MM.1S (cell line): Measurements from ENCODE around the gene SLC35E4.

ENCODE experiments used
- CTCF ChIP-seq: fragments of 300-600 bp; sonication (generic); IDR thresholded peaks from 2 replicates; pipeline ENCODE4 v1.5.1; 2016; ENCODE audit warnings: antibody characterized with exemption, low read length, mixed read lengths
- EZH2 ChIP-seq: fragments of 300-600 bp; sonication (generic); optimal IDR thresholded peaks from 2 replicates; pipeline ENCODE3; 2017; ENCODE audit warnings: low read depth, mild to moderate bottlenecking, antibody characterized with exemption, low read length, mixed read lengths

GRCh38 chr22:30685178-30685577 is 49.6 kb downstream of the SLC35E4 start:
- TF ChIP-seq CTCF = no peak
- no peak for TF ChIP-seq EZH2
